PC-3 (cell line): ENCODE results near the gene SMARCA4.

Experiments used
- EZH2 ChIP-seq: fragments of 300-600 bp; sonication (generic); IDR thresholded peaks from one replicate; pipeline ENCODE4 v1.6.1; 2017; ENCODE audit warnings: antibody characterized with exemption, mild to moderate bottlenecking, low read length; ENCODE audit not compliant: unreplicated experiment
- EZH2phosphoT487 ChIP-seq: fragments of 300-600 bp; sonication (generic); IDR thresholded peaks from 2 replicates; pipeline ENCODE4 v1.6.1; 2018; ENCODE audit warnings: mild to moderate bottlenecking, antibody characterized with exemption, low read length, borderline replicate concordance
- TF ChIP-seq, protein P1 (sequence below): fragments of 300-600 bp; sonication (generic); conservative IDR thresholded peaks from 2 replicates; pipeline ENCODE4 v1.5.1; 2017; ENCODE audit warnings: antibody characterized with exemption, low read depth, mild to moderate bottlenecking, low read length

DNA sequence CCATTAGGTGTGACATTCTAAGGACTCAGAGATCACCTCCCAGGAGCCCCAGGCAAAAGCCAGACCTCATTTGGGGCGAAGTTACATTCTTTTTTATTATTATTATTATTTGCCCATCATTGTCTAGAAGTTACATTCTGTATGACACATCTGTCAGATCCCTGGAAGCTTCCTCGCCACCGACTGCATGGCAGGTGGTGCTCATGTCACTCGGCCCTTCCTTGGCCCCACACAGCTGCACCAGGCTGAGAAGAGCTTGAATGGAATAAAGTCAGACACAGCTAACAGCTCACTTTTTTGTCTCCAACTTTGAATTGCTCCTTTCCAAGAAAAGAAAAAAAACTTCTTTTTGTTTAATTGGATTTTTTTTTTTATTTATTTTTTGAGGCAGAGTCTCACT is 87.0 kb downstream of the SMARCA4 start:
- TF ChIP-seq, protein P1, sequence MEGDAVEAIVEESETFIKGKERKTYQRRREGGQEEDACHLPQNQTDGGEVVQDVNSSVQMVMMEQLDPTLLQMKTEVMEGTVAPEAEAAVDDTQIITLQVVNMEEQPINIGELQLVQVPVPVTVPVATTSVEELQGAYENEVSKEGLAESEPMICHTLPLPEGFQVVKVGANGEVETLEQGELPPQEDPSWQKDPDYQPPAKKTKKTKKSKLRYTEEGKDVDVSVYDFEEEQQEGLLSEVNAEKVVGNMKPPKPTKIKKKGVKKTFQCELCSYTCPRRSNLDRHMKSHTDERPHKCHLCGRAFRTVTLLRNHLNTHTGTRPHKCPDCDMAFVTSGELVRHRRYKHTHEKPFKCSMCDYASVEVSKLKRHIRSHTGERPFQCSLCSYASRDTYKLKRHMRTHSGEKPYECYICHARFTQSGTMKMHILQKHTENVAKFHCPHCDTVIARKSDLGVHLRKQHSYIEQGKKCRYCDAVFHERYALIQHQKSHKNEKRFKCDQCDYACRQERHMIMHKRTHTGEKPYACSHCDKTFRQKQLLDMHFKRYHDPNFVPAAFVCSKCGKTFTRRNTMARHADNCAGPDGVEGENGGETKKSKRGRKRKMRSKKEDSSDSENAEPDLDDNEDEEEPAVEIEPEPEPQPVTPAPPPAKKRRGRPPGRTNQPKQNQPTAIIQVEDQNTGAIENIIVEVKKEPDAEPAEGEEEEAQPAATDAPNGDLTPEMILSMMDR: no peak
- no peak for TF ChIP-seq EZH2
- no peak for TF ChIP-seq EZH2phosphoT487
